Ishikawa (cell line): ENCODE results near the gene ACSL1.

Experiments
- CEBPB ChIP-seq: IDR thresholded peaks from 2 replicates; pipeline ENCODE4 v1.6.1; 2012
- CREB1 ChIP-seq: IDR thresholded peaks from 2 replicates; pipeline ENCODE4 v1.6.1; 2012; ENCODE audit warnings: low read depth
- EGR1 ChIP-seq: IDR thresholded peaks from 2 replicates; pipeline ENCODE4 v1.6.1; 2012
- EP300 ChIP-seq: IDR thresholded peaks from 2 replicates; pipeline ENCODE4 v1.6.1; 2012; ENCODE audit warnings: borderline replicate concordance
- FOXM1 ChIP-seq: IDR thresholded peaks from 2 replicates; pipeline ENCODE4 v1.6.1; 2012; ENCODE audit warnings: low read depth, borderline replicate concordance
- MAX ChIP-seq: IDR thresholded peaks from 2 replicates; pipeline ENCODE4 v1.6.1; 2012
- NFIC ChIP-seq: IDR thresholded peaks from 2 replicates; pipeline ENCODE4 v1.6.1; 2012
- RAD21 ChIP-seq: IDR thresholded peaks from 2 replicates; pipeline ENCODE4 v1.6.1; 2012; ENCODE audit warnings: low read depth
- REST ChIP-seq: IDR thresholded peaks from 2 replicates; pipeline ENCODE4 v1.6.1; 2012; ENCODE audit warnings: low read depth, mild to moderate bottlenecking
- TAF1 ChIP-seq: IDR thresholded peaks from 2 replicates; pipeline ENCODE4 v1.6.1; 2012; ENCODE audit warnings: low read depth, mild to moderate bottlenecking
- TCF12 ChIP-seq: IDR thresholded peaks from 2 replicates; pipeline ENCODE4 v1.6.1; 2012; ENCODE audit warnings: low read depth
- TEAD4 ChIP-seq: IDR thresholded peaks from 2 replicates; pipeline ENCODE4 v1.6.1; 2012
- USF1 ChIP-seq: IDR thresholded peaks from 2 replicates; pipeline ENCODE4 v1.6.1; 2012
- YY1 ChIP-seq: IDR thresholded peaks from 2 replicates; pipeline ENCODE4 v1.6.1; 2012; ENCODE audit warnings: low read depth
- ZBTB7A ChIP-seq: IDR thresholded peaks from 2 replicates; pipeline ENCODE4 v1.6.1; 2012; ENCODE audit warnings: low read depth

Gene ACSL1

GRCh38 chr4:184793735-184794355, 31.9 kb downstream of the ACSL1 start:
- no peak for TF ChIP-seq TAF1
- no peak for TF ChIP-seq FOXM1
- TF ChIP-seq EGR1 = no peak
- TF ChIP-seq RAD21 = no peak

- TF ChIP-seq EP300 = no peak
- TF ChIP-seq REST = no peak
- no peak for TF ChIP-seq USF1
- TF ChIP-seq EGR1 = no peak
- TF ChIP-seq MAX = no peak
- TF ChIP-seq TCF12 = no peak
- TF ChIP-seq YY1 = no peak
- TF ChIP-seq TEAD4 = no peak
- TF ChIP-seq FOXM1 = no peak
- TF ChIP-seq CREB1 = no peak
- no peak for TF ChIP-seq RAD21
- no peak for TF ChIP-seq CEBPB
- no peak for TF ChIP-seq NFIC
- no peak for TF ChIP-seq TAF1
- TF ChIP-seq ZBTB7A = no peak
Observed at GRCh38 chr4:184792950-184793555, 32.7 kb downstream of the ACSL1 start.

- TF ChIP-seq CEBPB (no peak), YY1 (no peak), REST (no peak), EGR1 (no peak), TAF1 (no peak), NFIC (no peak), TEAD4 (no peak)
Observed at GRCh38 chr4:184792334-184792733, 33.4 kb downstream of the ACSL1 start.

GRCh38 chr4:184790826-184791225, 34.9 kb downstream of the ACSL1 start:
- TF ChIP-seq CREB1 = no peak
- no peak for TF ChIP-seq FOXM1
- no peak for TF ChIP-seq ZBTB7A
- TF ChIP-seq NFIC = no peak
- TF ChIP-seq RAD21 = no peak
- no peak for TF ChIP-seq EGR1
- no peak for TF ChIP-seq CEBPB
- no peak for TF ChIP-seq USF1
- TF ChIP-seq TAF1 = no peak
- TF ChIP-seq REST = no peak
- no peak for TF ChIP-seq TEAD4
- no peak for TF ChIP-seq TCF12
- no peak for TF ChIP-seq EP300
- no peak for TF ChIP-seq MAX
- TF ChIP-seq YY1 = no peak
